Stimulated activated CD8-positive, alpha-beta memory T cell treated with anti-CD3 and anti-CD28 coated beads, Interleukin-4, amount 100 ng/mL, for 4 hours (primary cell): ENCODE measurements around the gene PPP1R14C.

ENCODE experiments used
- DNase-seq, 2 donors: peaks; one replicate each; pipeline ENCODE4 v3.0.0-alpha.2; 2020; ENCODE audit warnings: low read depth in 2 of 2, low spot score in 1 of 2

PPP1R14C gene

GRCh38 chr6:150142670-150143515 is at the start of gene PPP1R14C:
Gene PPP1R14C (plus strand): TSS chr6:150143044. CDS start chr6:150143193, 149 bp downstream.
- DNase-seq, result no peak

GRCh38 chr6:150093397-150093796 is 49.4 kb upstream of the PPP1R14C start:
- no peak for DNase-seq

GRCh38 chr6:150098155-150098554 is 44.7 kb upstream of the PPP1R14C start:
- no peak for DNase-seq

- DNase-seq, result no peak
Measured at GRCh38 chr6:150099546-150099945, 43.3 kb upstream of the PPP1R14C start.

- no peak for DNase-seq
Measured at GRCh38 chr6:150099953-150100352, 42.9 kb upstream of the PPP1R14C start.

GRCh38 chr6:150100745-150101144 is 42.1 kb upstream of the PPP1R14C start:
- no peak for DNase-seq

- DNase-seq, result no peak
Measured at GRCh38 chr6:150102750-150103270, 40.0 kb upstream of the PPP1R14C start.

GRCh38 chr6:150112233-150112632 is 30.6 kb upstream of the PPP1R14C start:
- DNase-seq, result no peak

- DNase-seq, result no peak
Measured at GRCh38 chr6:150115769-150116168, 27.1 kb upstream of the PPP1R14C start.

GRCh38 chr6:150116200-150116800 is 26.5 kb upstream of the PPP1R14C start:
- DNase-seq, result no peak

- DNase-seq, result no peak
Measured at GRCh38 chr6:150118203-150118602, 24.6 kb upstream of the PPP1R14C start.

- no peak for DNase-seq
Measured at GRCh38 chr6:150118627-150119026, 24.2 kb upstream of the PPP1R14C start.

GRCh38 chr6:150119173-150119572 is 23.7 kb upstream of the PPP1R14C start:
- no peak for DNase-seq

- no peak for DNase-seq
Measured at GRCh38 chr6:150123645-150124044, 19.2 kb upstream of the PPP1R14C start.

- DNase-seq, result no peak
Measured at GRCh38 chr6:150124235-150124634, 18.6 kb upstream of the PPP1R14C start.

- no peak for DNase-seq
Measured at GRCh38 chr6:150126641-150127291, 16.1 kb upstream of the PPP1R14C start.

GRCh38 chr6:150128425-150128824 is 14.4 kb upstream of the PPP1R14C start:
- DNase-seq, result no peak

- no peak for DNase-seq
Measured at GRCh38 chr6:150129616-150130505, 13.0 kb upstream of the PPP1R14C start.

- no peak for DNase-seq
Measured at GRCh38 chr6:150133686-150134085, 9.2 kb upstream of the PPP1R14C start.

- DNase-seq, result no peak
Measured at GRCh38 chr6:150134280-150134920, 8.4 kb upstream of the PPP1R14C start.
